ENCODE measurements around the gene PACSIN2. TPM values are rescaled to one million over a fixed set of nuclear protein-coding genes. Genes with fewer than 3 reads are reported as not detected.

PACSIN2 gene
- total RNA-seq, 1 donor from 2014 or later, result 93.7 TPM

- Mint-ChIP-seq H3K4me1 (ENCODE audit: unreplicated experiment) (peaks cover 27% of the 10 kb centered on the region), H3K27me3 (ENCODE audit: unreplicated experiment) (no peaks in the 10 kb centered on the region), H3K9me3 (ENCODE audit: unreplicated experiment) (no peaks in the 10 kb centered on the region), H3K36me3 (ENCODE audit: low read depth, unreplicated experiment) (peaks cover 8% of the 10 kb centered on the region), H3K27ac (ENCODE audit: unreplicated experiment) (no peak overlapping the region), H3K4me3 (ENCODE audit: unreplicated experiment) (no peak overlapping the region)
- DNase-seq (ENCODE audit: low spot score), result no peak
- no peak for TF ChIP-seq CTCF (IDR thresholded peaks at IDR 0.05; ENCODE audit: unreplicated experiment)
Measured at GRCh38 chr22:42994917-42995562, 19.9 kb downstream of the PACSIN2 start.

GRCh38 chr22:42994276-42994916, 20.6 kb downstream of the PACSIN2 start:
- Mint-ChIP-seq H3K36me3 (ENCODE audit: low read depth, unreplicated experiment) (peaks cover 8% of the 10 kb centered on the region), H3K27me3 (ENCODE audit: unreplicated experiment) (no peaks in the 10 kb centered on the region), H3K9me3 (ENCODE audit: unreplicated experiment) (no peaks in the 10 kb centered on the region), H3K4me3 (ENCODE audit: unreplicated experiment) (no peak overlapping the region), H3K27ac (ENCODE audit: unreplicated experiment) (no peak overlapping the region), H3K4me1 (ENCODE audit: unreplicated experiment) (peaks cover 27% of the 10 kb centered on the region)
- DNase-seq (ENCODE audit: low spot score), result no peak
- TF ChIP-seq CTCF (IDR thresholded peaks at IDR 0.05; ENCODE audit: unreplicated experiment), result no peak

DNA sequence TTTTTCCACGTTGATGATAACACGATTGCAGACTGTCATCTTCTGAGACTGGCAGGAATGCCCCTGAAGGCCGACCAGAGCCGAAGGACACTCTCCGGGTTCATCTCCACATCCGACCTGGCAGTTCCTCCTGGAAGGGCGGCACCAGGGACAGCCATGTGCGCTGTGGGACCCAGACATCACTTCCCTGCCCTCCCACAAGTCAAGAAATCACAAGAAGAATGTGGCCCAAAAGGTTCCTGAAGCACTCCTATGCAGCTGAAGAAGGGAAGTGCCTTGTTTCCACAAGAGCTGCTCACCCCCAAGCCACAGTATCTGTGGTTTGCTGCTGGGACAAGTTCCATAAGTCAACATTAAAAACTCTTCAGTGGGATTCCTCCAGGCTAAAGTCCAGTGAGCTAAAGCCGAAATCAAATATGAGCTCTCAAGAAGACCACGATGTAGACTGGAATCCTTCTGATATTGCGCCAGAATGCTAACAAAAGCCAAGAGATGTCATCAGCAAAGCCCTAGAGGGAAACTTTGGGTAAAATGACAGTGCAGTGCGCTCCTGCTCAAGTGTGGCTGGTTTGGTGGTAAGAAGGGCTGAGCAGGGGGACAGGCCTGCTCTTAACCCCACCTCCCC, 21.2 kb downstream of the PACSIN2 start:
- H3K36me3 Mint-ChIP-seq (ENCODE audit: low read depth, unreplicated experiment), result peaks cover 4% of the 10 kb centered on the region
- no peak overlapping the region for H3K4me3 Mint-ChIP-seq (ENCODE audit: unreplicated experiment)
- H3K9me3 Mint-ChIP-seq (ENCODE audit: unreplicated experiment), result no peaks in the 10 kb centered on the region
- no peaks in the 10 kb centered on the region for H3K27me3 Mint-ChIP-seq (ENCODE audit: unreplicated experiment)
- no peak for DNase-seq (ENCODE audit: low spot score)
- TF ChIP-seq CTCF (IDR thresholded peaks at IDR 0.05; ENCODE audit: unreplicated experiment), result no peak
- H3K27ac Mint-ChIP-seq (ENCODE audit: unreplicated experiment), result no peak overlapping the region
- H3K4me1 Mint-ChIP-seq (ENCODE audit: unreplicated experiment), result peaks cover 22% of the 10 kb centered on the region

GRCh38 chr22:42992886-42993479, 22.0 kb downstream of the PACSIN2 start:
- H3K4me1 Mint-ChIP-seq (ENCODE audit: unreplicated experiment), result peaks cover 15% of the 10 kb centered on the region
- no peak for TF ChIP-seq CTCF (IDR thresholded peaks at IDR 0.05; ENCODE audit: unreplicated experiment)
- H3K36me3 Mint-ChIP-seq (ENCODE audit: low read depth, unreplicated experiment), result no peaks in the 10 kb centered on the region
- no peak for DNase-seq (ENCODE audit: low spot score)
- no peak overlapping the region for H3K4me3 Mint-ChIP-seq (ENCODE audit: unreplicated experiment)
- no peaks in the 10 kb centered on the region for H3K9me3 Mint-ChIP-seq (ENCODE audit: unreplicated experiment)
- no peaks in the 10 kb centered on the region for H3K27me3 Mint-ChIP-seq (ENCODE audit: unreplicated experiment)
- H3K27ac Mint-ChIP-seq (ENCODE audit: unreplicated experiment), result no peak overlapping the region

All from endothelial cell (in vitro differentiated cells).